ENCODE data around the gene RBM47. TPM values are rescaled to one million over a fixed set of nuclear protein-coding genes. Genes with fewer than 3 reads are reported as not detected.
A peak's percentile ranks its signal among the peaks of the same experiment; 100 is the strongest.

Gene RBM47
- total RNA-seq, 1 donor from 2014 or later, result 0.37 TPM

- TF ChIP-seq CTCF (conservative IDR thresholded peaks at IDR 0.05), result no peak
- no peaks in the 10 kb centered on the region for H3K36me3 Mint-ChIP-seq (ENCODE audit: low read depth)
- no peak overlapping the region for H3K4me3 Mint-ChIP-seq
- peaks cover 7% of the 10 kb centered on the region for H3K4me1 Mint-ChIP-seq
- H3K27me3 Mint-ChIP-seq (ENCODE audit: low read depth), result no peaks in the 10 kb centered on the region
- no peaks in the 10 kb centered on the region for H3K9me3 Mint-ChIP-seq
- DNase-seq (ENCODE audit: low read depth, low spot score), result no peak
- peak overlapping the region; percentile 28 for H3K27ac Mint-ChIP-seq (ENCODE audit: unreplicated experiment)
Observed at GRCh38 chr4:40492691-40493090, 137.0 kb downstream of the RBM47 start.

- no peak overlapping the region for H3K27ac Mint-ChIP-seq (ENCODE audit: unreplicated experiment)
- peaks cover 7% of the 10 kb centered on the region for H3K4me1 Mint-ChIP-seq
Observed at GRCh38 chr4:40490481-40490880, 139.2 kb downstream of the RBM47 start.

GRCh38 chr4:40489961-40490360 is 139.7 kb downstream of the RBM47 start:
- H3K27ac Mint-ChIP-seq (ENCODE audit: unreplicated experiment), result no peak overlapping the region
- H3K9me3 Mint-ChIP-seq, result no peaks in the 10 kb centered on the region
- H3K36me3 Mint-ChIP-seq (ENCODE audit: low read depth), result no peaks in the 10 kb centered on the region
- H3K4me1 Mint-ChIP-seq, result peaks cover 7% of the 10 kb centered on the region
- no peak for TF ChIP-seq CTCF (conservative IDR thresholded peaks at IDR 0.05)
- DNase-seq (ENCODE audit: low read depth, low spot score), result no peak
- no peaks in the 10 kb centered on the region for H3K27me3 Mint-ChIP-seq (ENCODE audit: low read depth)
- no peak overlapping the region for H3K4me3 Mint-ChIP-seq

More at GRCh38 chr4:40490481-40490880, 139.2 kb downstream of the RBM47 start:
- no peaks in the 10 kb centered on the region for H3K36me3 Mint-ChIP-seq (ENCODE audit: low read depth)
- H3K27me3 Mint-ChIP-seq (ENCODE audit: low read depth), result no peaks in the 10 kb centered on the region
- TF ChIP-seq CTCF (conservative IDR thresholded peaks at IDR 0.05), result no peak
- no peak for DNase-seq (ENCODE audit: low read depth, low spot score)
- no peak overlapping the region for H3K4me3 Mint-ChIP-seq
- H3K9me3 Mint-ChIP-seq, result no peaks in the 10 kb centered on the region

- no peak overlapping the region for H3K27ac Mint-ChIP-seq (ENCODE audit: unreplicated experiment)
- TF ChIP-seq CTCF (conservative IDR thresholded peaks at IDR 0.05), result no peak
- no peaks in the 10 kb centered on the region for H3K9me3 Mint-ChIP-seq
- H3K36me3 Mint-ChIP-seq (ENCODE audit: low read depth), result no peaks in the 10 kb centered on the region
- DNase-seq (ENCODE audit: low read depth, low spot score), result no peak
- peaks cover 2% of the 10 kb centered on the region for H3K27me3 Mint-ChIP-seq (ENCODE audit: low read depth)
- H3K4me1 Mint-ChIP-seq, result peaks cover 6% of the 10 kb centered on the region
- H3K4me3 Mint-ChIP-seq, result no peak overlapping the region
Observed at GRCh38 chr4:40486534-40486933, 143.1 kb downstream of the RBM47 start.

GRCh38 chr4:40484346-40485090 is 145.1 kb downstream of the RBM47 start:
- H3K27me3 Mint-ChIP-seq (ENCODE audit: low read depth), result peaks cover 2% of the 10 kb centered on the region
- H3K4me1 Mint-ChIP-seq, result peaks cover 6% of the 10 kb centered on the region
- no peak for DNase-seq (ENCODE audit: low read depth, low spot score)
- H3K9me3 Mint-ChIP-seq, result no peaks in the 10 kb centered on the region
- no peaks in the 10 kb centered on the region for H3K36me3 Mint-ChIP-seq (ENCODE audit: low read depth)
- H3K4me3 Mint-ChIP-seq, result no peak overlapping the region
- H3K27ac Mint-ChIP-seq (ENCODE audit: unreplicated experiment), result no peak overlapping the region
- TF ChIP-seq CTCF (conservative IDR thresholded peaks at IDR 0.05), result no peak
